HL-60 (cell line): ENCODE measurements around the gene TEAD4.

Experiments used
- GABPA ChIP-seq: IDR thresholded peaks from 2 replicates; pipeline ENCODE4 v1.6.1; 2012; ENCODE audit warnings: low read depth
- POLR2AphosphoS5 ChIP-seq: IDR thresholded peaks from 2 replicates; pipeline ENCODE4 v1.6.1; 2012; ENCODE audit warnings: low read depth
- SPI1 ChIP-seq: IDR thresholded peaks from 2 replicates; pipeline ENCODE4 v1.6.1; 2012; ENCODE audit warnings: low read depth, mild to moderate bottlenecking, borderline replicate concordance
- TF ChIP-seq, protein P1 (sequence below): IDR thresholded peaks from one replicate; pipeline ENCODE4 v1.5.1; 2011; ENCODE audit warnings: low read length, control low read depth, inconsistent platforms; ENCODE audit not compliant: insufficient read depth
- TF ChIP-seq, protein P2 (sequence below): IDR thresholded peaks from 2 replicates; pipeline ENCODE4 v1.6.1; 2012; ENCODE audit warnings: low read depth; ENCODE audit not compliant: insufficient replicate concordance

GRCh38 chr12:2930865-2931264 lies 28.3 kb upstream of the TEAD4 start:
- TF ChIP-seq, protein P1, sequence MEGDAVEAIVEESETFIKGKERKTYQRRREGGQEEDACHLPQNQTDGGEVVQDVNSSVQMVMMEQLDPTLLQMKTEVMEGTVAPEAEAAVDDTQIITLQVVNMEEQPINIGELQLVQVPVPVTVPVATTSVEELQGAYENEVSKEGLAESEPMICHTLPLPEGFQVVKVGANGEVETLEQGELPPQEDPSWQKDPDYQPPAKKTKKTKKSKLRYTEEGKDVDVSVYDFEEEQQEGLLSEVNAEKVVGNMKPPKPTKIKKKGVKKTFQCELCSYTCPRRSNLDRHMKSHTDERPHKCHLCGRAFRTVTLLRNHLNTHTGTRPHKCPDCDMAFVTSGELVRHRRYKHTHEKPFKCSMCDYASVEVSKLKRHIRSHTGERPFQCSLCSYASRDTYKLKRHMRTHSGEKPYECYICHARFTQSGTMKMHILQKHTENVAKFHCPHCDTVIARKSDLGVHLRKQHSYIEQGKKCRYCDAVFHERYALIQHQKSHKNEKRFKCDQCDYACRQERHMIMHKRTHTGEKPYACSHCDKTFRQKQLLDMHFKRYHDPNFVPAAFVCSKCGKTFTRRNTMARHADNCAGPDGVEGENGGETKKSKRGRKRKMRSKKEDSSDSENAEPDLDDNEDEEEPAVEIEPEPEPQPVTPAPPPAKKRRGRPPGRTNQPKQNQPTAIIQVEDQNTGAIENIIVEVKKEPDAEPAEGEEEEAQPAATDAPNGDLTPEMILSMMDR: no peak
- TF ChIP-seq POLR2AphosphoS5 (no peak), GABPA (no peak), SPI1 (no peak)
- TF ChIP-seq, protein P2, sequence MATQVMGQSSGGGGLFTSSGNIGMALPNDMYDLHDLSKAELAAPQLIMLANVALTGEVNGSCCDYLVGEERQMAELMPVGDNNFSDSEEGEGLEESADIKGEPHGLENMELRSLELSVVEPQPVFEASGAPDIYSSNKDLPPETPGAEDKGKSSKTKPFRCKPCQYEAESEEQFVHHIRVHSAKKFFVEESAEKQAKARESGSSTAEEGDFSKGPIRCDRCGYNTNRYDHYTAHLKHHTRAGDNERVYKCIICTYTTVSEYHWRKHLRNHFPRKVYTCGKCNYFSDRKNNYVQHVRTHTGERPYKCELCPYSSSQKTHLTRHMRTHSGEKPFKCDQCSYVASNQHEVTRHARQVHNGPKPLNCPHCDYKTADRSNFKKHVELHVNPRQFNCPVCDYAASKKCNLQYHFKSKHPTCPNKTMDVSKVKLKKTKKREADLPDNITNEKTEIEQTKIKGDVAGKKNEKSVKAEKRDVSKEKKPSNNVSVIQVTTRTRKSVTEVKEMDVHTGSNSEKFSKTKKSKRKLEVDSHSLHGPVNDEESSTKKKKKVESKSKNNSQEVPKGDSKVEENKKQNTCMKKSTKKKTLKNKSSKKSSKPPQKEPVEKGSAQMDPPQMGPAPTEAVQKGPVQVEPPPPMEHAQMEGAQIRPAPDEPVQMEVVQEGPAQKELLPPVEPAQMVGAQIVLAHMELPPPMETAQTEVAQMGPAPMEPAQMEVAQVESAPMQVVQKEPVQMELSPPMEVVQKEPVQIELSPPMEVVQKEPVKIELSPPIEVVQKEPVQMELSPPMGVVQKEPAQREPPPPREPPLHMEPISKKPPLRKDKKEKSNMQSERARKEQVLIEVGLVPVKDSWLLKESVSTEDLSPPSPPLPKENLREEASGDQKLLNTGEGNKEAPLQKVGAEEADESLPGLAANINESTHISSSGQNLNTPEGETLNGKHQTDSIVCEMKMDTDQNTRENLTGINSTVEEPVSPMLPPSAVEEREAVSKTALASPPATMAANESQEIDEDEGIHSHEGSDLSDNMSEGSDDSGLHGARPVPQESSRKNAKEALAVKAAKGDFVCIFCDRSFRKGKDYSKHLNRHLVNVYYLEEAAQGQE: no peak
